ENCODE results near the gene ANO9.

- TF ChIP-seq CTCF (conservative IDR thresholded peaks at IDR 0.05 in 1 of 2, IDR thresholded peaks at IDR 0.05 in 1 of 2; ENCODE audit: extremely low read depth in 1 of 2, insufficient read depth in 1 of 2, low read depth in 1 of 2, low read length in 2 of 2) (no peak), EZH2 (IDR thresholded peaks at IDR 0.05; ENCODE audit: borderline replicate concordance, low read length) (no peak)
Observed at GRCh38 chr11:460331-461199, 18.8 kb upstream of the ANO9 start.

Measured in mammary epithelial cell (primary cell).